ENCODE data around the gene CD6. TPM values are rescaled to one million over a fixed set of nuclear protein-coding genes. Genes with fewer than 3 reads are reported as not detected.

CD6 gene
- total RNA-seq, 2 donors from 2014 or later, result 0.51 to 1.2 TPM

GRCh38 chr11:61066645-61067044 is 95.2 kb downstream of the CD6 start:
- TF ChIP-seq, protein P1, sequence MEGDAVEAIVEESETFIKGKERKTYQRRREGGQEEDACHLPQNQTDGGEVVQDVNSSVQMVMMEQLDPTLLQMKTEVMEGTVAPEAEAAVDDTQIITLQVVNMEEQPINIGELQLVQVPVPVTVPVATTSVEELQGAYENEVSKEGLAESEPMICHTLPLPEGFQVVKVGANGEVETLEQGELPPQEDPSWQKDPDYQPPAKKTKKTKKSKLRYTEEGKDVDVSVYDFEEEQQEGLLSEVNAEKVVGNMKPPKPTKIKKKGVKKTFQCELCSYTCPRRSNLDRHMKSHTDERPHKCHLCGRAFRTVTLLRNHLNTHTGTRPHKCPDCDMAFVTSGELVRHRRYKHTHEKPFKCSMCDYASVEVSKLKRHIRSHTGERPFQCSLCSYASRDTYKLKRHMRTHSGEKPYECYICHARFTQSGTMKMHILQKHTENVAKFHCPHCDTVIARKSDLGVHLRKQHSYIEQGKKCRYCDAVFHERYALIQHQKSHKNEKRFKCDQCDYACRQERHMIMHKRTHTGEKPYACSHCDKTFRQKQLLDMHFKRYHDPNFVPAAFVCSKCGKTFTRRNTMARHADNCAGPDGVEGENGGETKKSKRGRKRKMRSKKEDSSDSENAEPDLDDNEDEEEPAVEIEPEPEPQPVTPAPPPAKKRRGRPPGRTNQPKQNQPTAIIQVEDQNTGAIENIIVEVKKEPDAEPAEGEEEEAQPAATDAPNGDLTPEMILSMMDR (IDR thresholded peaks at IDR 0.05), result no peak
- no peak for TF ChIP-seq POLR2AphosphoS5 (IDR thresholded peaks at IDR 0.05)
- no peak for TF ChIP-seq POLR2A (IDR thresholded peaks at IDR 0.05)
- Histone ChIP-seq H3K36me3 (no peaks in the 10 kb centered on the region), H3K27ac (no peak overlapping the region), H3K27me3 (replicated peaks; ENCODE audit: insufficient read depth) (no peaks in the 10 kb centered on the region), H3K4me3 (no peak overlapping the region), H3K9me3 (no peaks in the 10 kb centered on the region), H3K4me1 (replicated peaks) (no peaks in the 10 kb centered on the region)
- WGBS, result 94% methylated on average over 8 of the region's 8 CpGs
- intact Hi-C loops (cut with DNase I), result no loop called here
- no peak for DNase-seq (ENCODE audit: low spot score)

- Histone ChIP-seq H3K9me3 (no peaks in the 10 kb centered on the region), H3K4me3 (no peak overlapping the region), H3K27me3 (replicated peaks; ENCODE audit: insufficient read depth) (no peaks in the 10 kb centered on the region), H3K27ac (no peak overlapping the region), H3K4me1 (replicated peaks) (no peaks in the 10 kb centered on the region), H3K36me3 (no peaks in the 10 kb centered on the region)
- WGBS, result 76% methylated on average over 12 of the region's 14 CpGs
- intact Hi-C loops (cut with DNase I), result no loop called here
- TF ChIP-seq, protein P1 (IDR thresholded peaks at IDR 0.05), result no peak
- TF ChIP-seq POLR2A (IDR thresholded peaks at IDR 0.05) (no peak), POLR2AphosphoS5 (IDR thresholded peaks at IDR 0.05) (no peak)
- no peak for DNase-seq (ENCODE audit: low spot score)
Observed at GRCh38 chr11:61067782-61068446, 96.4 kb downstream of the CD6 start.

DNA sequence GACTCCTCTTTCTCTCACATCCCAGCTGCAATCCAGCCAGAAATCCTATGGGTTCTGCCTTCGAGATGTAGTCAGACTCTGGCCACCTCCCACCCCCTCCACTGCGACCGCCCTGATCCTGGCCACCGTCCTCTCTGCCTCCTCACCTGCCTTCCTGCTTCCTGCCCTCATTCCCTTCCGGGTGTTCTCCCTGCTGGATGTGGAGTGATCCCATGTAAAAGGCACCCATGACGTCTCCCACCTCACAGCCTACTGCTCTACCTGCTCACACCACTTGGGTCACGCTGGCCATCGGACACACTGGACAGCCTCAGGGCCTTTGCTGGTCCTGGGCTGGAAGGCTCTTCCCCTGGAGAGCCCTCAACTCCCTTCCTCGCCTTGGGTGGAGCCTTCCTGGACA is 97.1 kb downstream of the CD6 start:
- intact Hi-C loops (cut with DNase I), result no loop called here
- TF ChIP-seq POLR2A (IDR thresholded peaks at IDR 0.05) (no peak), POLR2AphosphoS5 (IDR thresholded peaks at IDR 0.05) (no peak)
- TF ChIP-seq, protein P1 (IDR thresholded peaks at IDR 0.05), result no peak

GRCh38 chr11:61069427-61069826 is 97.9 kb downstream of the CD6 start:
- Histone ChIP-seq H3K27me3 (replicated peaks; ENCODE audit: insufficient read depth) (no peaks in the 10 kb centered on the region), H3K9me3 (no peaks in the 10 kb centered on the region), H3K36me3 (no peaks in the 10 kb centered on the region), H3K4me3 (no peak overlapping the region), H3K4me1 (replicated peaks) (no peaks in the 10 kb centered on the region), H3K27ac (no peak overlapping the region)
- intact Hi-C loops (cut with DNase I), result no loop called here
- 85% methylated on average over 4 of the region's 4 CpGs for WGBS
- no peak for DNase-seq (ENCODE audit: low spot score)
- no peak for TF ChIP-seq POLR2AphosphoS5 (IDR thresholded peaks at IDR 0.05)
- TF ChIP-seq, protein P1 (IDR thresholded peaks at IDR 0.05), result no peak
- no peak for TF ChIP-seq POLR2A (IDR thresholded peaks at IDR 0.05)

More for the DNA sequence above, 97.1 kb downstream of the CD6 start:
- DNase-seq (ENCODE audit: low spot score), result no peak
- no peak overlapping the region for H3K27ac ChIP-seq
- H3K4me3 ChIP-seq, result no peak overlapping the region
- H3K36me3 ChIP-seq, result no peaks in the 10 kb centered on the region
- H3K9me3 ChIP-seq, result no peaks in the 10 kb centered on the region
- WGBS, result 98% methylated on average over 9 of the region's 9 CpGs
- H3K27me3 ChIP-seq (replicated peaks; ENCODE audit: insufficient read depth), result no peaks in the 10 kb centered on the region
- H3K4me1 ChIP-seq (replicated peaks), result no peaks in the 10 kb centered on the region

Small RNA genes lying within 50 kb of the gene (small RNA-seq; reads per million reads assigned to genes)
- gene RNU6-933P, result 0 reads per million in 2 donors

Other genes starting within 250 kb of the CD6 start
- gene MS4A18, start 247.0 kb upstream of the CD6 start, total RNA-seq, result not detected
- not detected for gene MS4A15, start 214.8 kb upstream of the CD6 start, total RNA-seq
- gene MS4A10, start 186.3 kb upstream of the CD6 start, total RNA-seq, result under 1 TPM in 1 of 2 donors, not detected in 1; 0.45 TPM
- 10 to 100 TPM; 48.7 to 56.7 TPM for gene CCDC86, start 129.6 kb upstream of the CD6 start, total RNA-seq
- gene PTGDR2, start 115.7 kb upstream of the CD6 start, total RNA-seq, result under 1 TPM; 0.34 to 0.46 TPM
- gene ZP1, start 104.1 kb upstream of the CD6 start, total RNA-seq, result under 1 TPM; 0.68 to 0.80 TPM
- 100 to 1,000 TPM; 147 to 181 TPM for gene PRPF19, start 65.1 kb upstream of the CD6 start, total RNA-seq
- gene TMEM109, start 57.5 kb upstream of the CD6 start, total RNA-seq, result 100 to 1,000 TPM; 106 to 122 TPM
- gene TMEM132A, start 47.2 kb upstream of the CD6 start, total RNA-seq, result 10 to 100 TPM; 18.7 to 44.5 TPM
- gene SLC15A3, start 19.5 kb upstream of the CD6 start, total RNA-seq, result 10 to 100 TPM in 1 of 2 donors, 1 to 10 TPM in 1; 3.3 to 19.4 TPM
- under 1 TPM; 0.18 to 0.91 TPM for gene CD5, start 130.8 kb downstream of the CD6 start, total RNA-seq
- 10 to 100 TPM; 32.2 to 38.8 TPM for gene VPS37C, start 189.7 kb downstream of the CD6 start, total RNA-seq
- under 1 TPM in 1 of 2 donors, not detected in 1; 0.77 TPM for gene PGA3, start 231.8 kb downstream of the CD6 start, total RNA-seq

Data from prostate gland (tissue), 2 donors.